H1 (cell line): ENCODE measurements around the gene ALOX15B.

ENCODE experiments used
- BACH1 ChIP-seq: IDR thresholded peaks from 2 replicates; pipeline ENCODE4 v1.6.1; 2012; ENCODE audit warnings: low read length, improper control_type of control experiment
- CHD2 ChIP-seq: IDR thresholded peaks from 2 replicates; pipeline ENCODE4 v1.6.1; 2012; ENCODE audit warnings: low read length, improper control_type of control experiment
- EGR1 ChIP-seq: IDR thresholded peaks from 2 replicates; pipeline ENCODE4 v1.6.1; 2011; ENCODE audit warnings: low read depth, low read length, borderline replicate concordance
- EP300 ChIP-seq, 2 experiments: IDR thresholded peaks; 1 replicate in 1 of 2; 2 replicates in 1 of 2; pipeline ENCODE4 v1.6.1; 2011 to 2012; ENCODE audit warnings: low read depth in 2 of 2, low read length in 2 of 2, mild to moderate bottlenecking in 2 of 2, borderline replicate concordance in 1 of 2, inconsistent platforms in 1 of 2, moderate library complexity in 1 of 2
- EZH2 ChIP-seq: fragments of 200-600 bp; sonication (generic); IDR thresholded peaks from 2 replicates; pipeline ENCODE4 v1.7.1; 2012; ENCODE audit warnings: low read depth, mild to moderate bottlenecking, moderate library complexity, low read length, inconsistent platforms; ENCODE audit not compliant: severe bottlenecking
- NRF1 ChIP-seq: IDR thresholded peaks from 2 replicates; pipeline ENCODE4 v1.6.1; 2011; ENCODE audit warnings: mild to moderate bottlenecking, low read depth, low read length, improper control_type of control experiment
- POLR2A ChIP-seq, 2 experiments: IDR thresholded peaks; 1 replicate in 1 of 2; 2 replicates in 1 of 2; pipeline ENCODE4 v1.6.1; 2011; ENCODE audit warnings: low read depth in 2 of 2, low read length in 2 of 2, mild to moderate bottlenecking in 2 of 2; ENCODE audit errors: control extremely low read depth in 1 of 2
- POLR2AphosphoS5 ChIP-seq: IDR thresholded peaks from 2 replicates; pipeline ENCODE4 v1.6.1; 2011; ENCODE audit warnings: low read depth, low read length
- TAF1 ChIP-seq: IDR thresholded peaks from 2 replicates; pipeline ENCODE4 v1.6.1; 2011; ENCODE audit warnings: mild to moderate bottlenecking, low read depth, low read length
- TF ChIP-seq, protein P1 (sequence below): IDR thresholded peaks from 2 replicates; pipeline ENCODE4 v1.6.1; 2012; ENCODE audit warnings: low read length, inconsistent platforms
- TF ChIP-seq, protein P2 (sequence below), 3 experiments: IDR thresholded peaks; 1 replicate in 2 of 3; 2 replicates in 1 of 3; pipeline versions ENCODE4 v1.5.1 to v1.6.1; 2011; ENCODE audit warnings: low read length in 3 of 3, mild to moderate bottlenecking in 3 of 3, inconsistent platforms in 2 of 3, low read depth in 1 of 3, moderate library complexity in 1 of 3; ENCODE audit not compliant: insufficient read depth in 1 of 3; ENCODE audit errors: control extremely low read depth in 1 of 3
- TF ChIP-seq, protein P3 (sequence below): IDR thresholded peaks from 2 replicates; pipeline ENCODE4 v1.6.1; 2011; ENCODE audit warnings: low read length, improper control_type of control experiment

DNA sequence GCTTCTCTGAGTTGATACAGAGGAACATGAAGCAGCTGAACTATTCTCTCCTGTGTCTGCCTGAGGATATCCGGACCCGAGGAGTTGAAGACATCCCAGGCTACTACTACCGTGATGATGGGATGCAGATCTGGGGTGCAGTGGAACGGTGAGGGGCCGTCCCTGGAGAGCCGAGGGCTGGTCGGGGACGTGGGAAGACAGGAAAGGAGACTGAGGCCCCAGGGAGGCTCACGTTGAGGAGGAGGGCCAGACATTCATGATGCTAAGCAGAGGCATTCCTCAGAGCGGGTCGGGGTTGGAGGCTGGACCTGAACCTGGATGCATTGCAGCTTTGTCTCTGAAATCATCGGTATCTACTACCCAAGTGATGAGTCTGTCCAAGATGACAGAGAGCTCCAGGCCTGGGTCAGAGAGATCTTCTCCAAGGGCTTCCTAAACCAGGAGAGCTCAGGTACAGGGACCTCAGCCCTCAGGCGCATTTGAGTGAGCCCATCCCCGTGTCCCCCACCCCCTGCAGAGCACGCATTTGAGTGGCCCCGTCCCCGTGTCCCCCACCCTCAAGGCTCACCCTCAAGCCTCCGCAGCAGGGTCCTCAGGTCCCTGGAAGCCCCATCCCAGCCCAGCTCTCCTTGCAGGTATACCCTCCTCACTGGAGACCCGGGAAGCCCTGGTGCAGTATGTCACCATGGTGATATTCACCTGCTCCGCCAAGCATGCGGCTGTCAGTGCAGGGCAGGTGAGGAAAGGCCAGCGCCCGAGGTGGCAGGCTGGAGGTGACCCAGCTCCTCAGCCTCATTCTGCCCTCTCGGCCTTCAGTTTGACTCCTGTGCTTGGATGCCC, 8.3 kb downstream of the ALOX15B start:
- TF ChIP-seq POLR2AphosphoS5 = no peak
- no peak for TF ChIP-seq EGR1
- TF ChIP-seq, protein P1, sequence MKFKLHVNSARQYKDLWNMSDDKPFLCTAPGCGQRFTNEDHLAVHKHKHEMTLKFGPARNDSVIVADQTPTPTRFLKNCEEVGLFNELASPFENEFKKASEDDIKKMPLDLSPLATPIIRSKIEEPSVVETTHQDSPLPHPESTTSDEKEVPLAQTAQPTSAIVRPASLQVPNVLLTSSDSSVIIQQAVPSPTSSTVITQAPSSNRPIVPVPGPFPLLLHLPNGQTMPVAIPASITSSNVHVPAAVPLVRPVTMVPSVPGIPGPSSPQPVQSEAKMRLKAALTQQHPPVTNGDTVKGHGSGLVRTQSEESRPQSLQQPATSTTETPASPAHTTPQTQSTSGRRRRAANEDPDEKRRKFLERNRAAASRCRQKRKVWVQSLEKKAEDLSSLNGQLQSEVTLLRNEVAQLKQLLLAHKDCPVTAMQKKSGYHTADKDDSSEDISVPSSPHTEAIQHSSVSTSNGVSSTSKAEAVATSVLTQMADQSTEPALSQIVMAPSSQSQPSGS = no peak
- no peak for TF ChIP-seq EZH2
- TF ChIP-seq, protein P2, sequence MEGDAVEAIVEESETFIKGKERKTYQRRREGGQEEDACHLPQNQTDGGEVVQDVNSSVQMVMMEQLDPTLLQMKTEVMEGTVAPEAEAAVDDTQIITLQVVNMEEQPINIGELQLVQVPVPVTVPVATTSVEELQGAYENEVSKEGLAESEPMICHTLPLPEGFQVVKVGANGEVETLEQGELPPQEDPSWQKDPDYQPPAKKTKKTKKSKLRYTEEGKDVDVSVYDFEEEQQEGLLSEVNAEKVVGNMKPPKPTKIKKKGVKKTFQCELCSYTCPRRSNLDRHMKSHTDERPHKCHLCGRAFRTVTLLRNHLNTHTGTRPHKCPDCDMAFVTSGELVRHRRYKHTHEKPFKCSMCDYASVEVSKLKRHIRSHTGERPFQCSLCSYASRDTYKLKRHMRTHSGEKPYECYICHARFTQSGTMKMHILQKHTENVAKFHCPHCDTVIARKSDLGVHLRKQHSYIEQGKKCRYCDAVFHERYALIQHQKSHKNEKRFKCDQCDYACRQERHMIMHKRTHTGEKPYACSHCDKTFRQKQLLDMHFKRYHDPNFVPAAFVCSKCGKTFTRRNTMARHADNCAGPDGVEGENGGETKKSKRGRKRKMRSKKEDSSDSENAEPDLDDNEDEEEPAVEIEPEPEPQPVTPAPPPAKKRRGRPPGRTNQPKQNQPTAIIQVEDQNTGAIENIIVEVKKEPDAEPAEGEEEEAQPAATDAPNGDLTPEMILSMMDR (IDR thresholded peaks at IDR 0.05; ENCODE audit: control extremely low read depth in 1 of 3, insufficient read depth in 1 of 3, low read depth in 1 of 3, low read length in 3 of 3) = no peak
- TF ChIP-seq CHD2 = no peak
- no peak for TF ChIP-seq POLR2A (IDR thresholded peaks at IDR 0.05; ENCODE audit: control extremely low read depth in 1 of 2, low read depth in 2 of 2, low read length in 2 of 2)
- no peak for TF ChIP-seq EP300 (IDR thresholded peaks at IDR 0.05; ENCODE audit: borderline replicate concordance in 1 of 2, low read depth in 2 of 2, low read length in 2 of 2)
- TF ChIP-seq, protein P3, sequence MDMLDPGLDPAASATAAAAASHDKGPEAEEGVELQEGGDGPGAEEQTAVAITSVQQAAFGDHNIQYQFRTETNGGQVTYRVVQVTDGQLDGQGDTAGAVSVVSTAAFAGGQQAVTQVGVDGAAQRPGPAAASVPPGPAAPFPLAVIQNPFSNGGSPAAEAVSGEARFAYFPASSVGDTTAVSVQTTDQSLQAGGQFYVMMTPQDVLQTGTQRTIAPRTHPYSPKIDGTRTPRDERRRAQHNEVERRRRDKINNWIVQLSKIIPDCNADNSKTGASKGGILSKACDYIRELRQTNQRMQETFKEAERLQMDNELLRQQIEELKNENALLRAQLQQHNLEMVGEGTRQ = no peak
- no peak for TF ChIP-seq NRF1
- TF ChIP-seq BACH1 = no peak
- no peak for TF ChIP-seq TAF1
